Stimulated activated CD4-positive, alpha-beta T cell treated with anti-CD3 and anti-CD28 coated beads, Interleukin-2, amount 100 ng/mL, for 24 hours (primary cell): ENCODE measurements around the gene DCAF7.
A peak's percentile ranks its signal among the peaks of the same experiment; 100 is the strongest.

Experiments used
- DNase-seq, 2 donors: peaks; one replicate each; pipeline ENCODE4 v3.0.0-alpha.2; 2020

Gene DCAF7

GRCh38 chr17:63549946-63550816, at the start of gene DCAF7:
TSS of gene DCAF7 (plus strand) at chr17:63550477. CDS start at chr17:63550678, 201 bp downstream.
- peak; percentile 99 to 100 for DNase-seq

- DNase-seq: no peak
Observed at GRCh38 chr17:63500543-63501390, 49.5 kb upstream of the DCAF7 start.

- DNase-seq: no peak
Observed at GRCh38 chr17:63503341-63503705, 47.0 kb upstream of the DCAF7 start.

GRCh38 chr17:63504261-63504660, 46.0 kb upstream of the DCAF7 start:
- no peak for DNase-seq

- no peak for DNase-seq
Observed at GRCh38 chr17:63505341-63505740, 44.9 kb upstream of the DCAF7 start.

GRCh38 chr17:63506627-63507026, 43.6 kb upstream of the DCAF7 start:
- DNase-seq: no peak

GRCh38 chr17:63511331-63511730, 38.9 kb upstream of the DCAF7 start:
- DNase-seq: no peak

GRCh38 chr17:63512388-63512787, 37.9 kb upstream of the DCAF7 start:
- DNase-seq: no peak

GRCh38 chr17:63512896-63513644, 37.2 kb upstream of the DCAF7 start:
- no peak for DNase-seq

- DNase-seq: no peak
Observed at GRCh38 chr17:63514477-63514876, 35.8 kb upstream of the DCAF7 start.

GRCh38 chr17:63514974-63515373, 35.3 kb upstream of the DCAF7 start:
- no peak for DNase-seq

GRCh38 chr17:63515426-63515825, 34.9 kb upstream of the DCAF7 start:
- DNase-seq: no peak

GRCh38 chr17:63516910-63517824, 33.1 kb upstream of the DCAF7 start:
- DNase-seq: peak; percentile 35

- DNase-seq: no peak
Observed at GRCh38 chr17:63517825-63518534, 32.3 kb upstream of the DCAF7 start.

- no peak for DNase-seq
Observed at GRCh38 chr17:63519116-63519881, 31.0 kb upstream of the DCAF7 start.

- no peak for DNase-seq
Observed at GRCh38 chr17:63519972-63520882, 30.1 kb upstream of the DCAF7 start.

GRCh38 chr17:63523253-63523855, 26.9 kb upstream of the DCAF7 start, which contains the start of gene KCNH6:
TSS of gene KCNH6 (plus strand) at chr17:63523358. CDS start at chr17:63523414, 56 bp downstream.
- DNase-seq: no peak

GRCh38 chr17:63524051-63524450, 26.2 kb upstream of the DCAF7 start:
- DNase-seq: no peak
